Measurements from ENCODE around the gene SLC22A23.

The SLC22A23 gene

DNA sequence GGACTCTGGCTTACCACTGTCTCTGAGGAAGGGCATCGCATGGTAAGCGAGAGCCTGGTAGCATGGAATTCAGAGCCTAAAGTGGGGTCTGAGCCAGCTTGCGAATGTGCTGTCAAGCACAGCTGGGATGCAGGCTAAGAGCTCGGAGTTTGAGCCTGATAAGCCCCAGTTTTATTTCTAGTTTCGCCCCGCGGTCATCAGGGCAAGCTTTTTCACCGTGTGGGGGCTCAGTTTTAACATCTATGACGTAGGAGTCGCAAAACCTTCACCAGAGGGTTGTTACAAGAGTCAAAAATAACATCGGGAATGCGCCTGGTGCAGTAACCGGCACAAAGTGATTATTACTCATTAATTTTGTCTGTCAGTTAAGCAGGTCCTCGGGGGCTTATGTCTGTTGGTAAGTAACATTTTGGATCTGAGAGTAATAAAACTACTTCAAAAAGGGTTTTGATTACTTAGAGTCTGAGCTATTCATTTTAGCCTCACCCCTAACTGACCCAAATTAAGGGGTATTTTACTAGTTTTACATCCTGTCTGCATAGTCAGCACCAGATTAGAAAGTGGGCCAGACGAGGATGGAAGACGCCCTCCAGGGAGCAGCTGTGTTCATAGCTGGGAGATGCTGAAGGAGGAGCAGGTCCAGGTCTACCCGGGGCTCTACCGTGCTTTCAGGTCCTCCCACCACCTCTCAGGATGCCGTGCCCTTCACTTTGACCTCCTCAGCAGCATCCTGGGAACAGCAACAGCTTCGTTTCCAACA lies 29.7 kb downstream of the SLC22A23 start:
- Mint-ChIP-seq H3K9me3 (no peaks in the 10 kb centered on the region), H3K36me3 (no peaks in the 10 kb centered on the region), H3K4me3 (no peak overlapping the region), H3K27ac (no peak overlapping the region), H3K4me1 (no peaks in the 10 kb centered on the region), H3K27me3 (peaks cover 13% of the 10 kb centered on the region)
- no peak for DNase-seq
- CTCF ChIA-PET, result interaction anchor here (1.2 kb wide), 1 partner anchor 13 kb away, joined by 3 read pairs; no protein-coding TSS in a partner anchor

DNA sequence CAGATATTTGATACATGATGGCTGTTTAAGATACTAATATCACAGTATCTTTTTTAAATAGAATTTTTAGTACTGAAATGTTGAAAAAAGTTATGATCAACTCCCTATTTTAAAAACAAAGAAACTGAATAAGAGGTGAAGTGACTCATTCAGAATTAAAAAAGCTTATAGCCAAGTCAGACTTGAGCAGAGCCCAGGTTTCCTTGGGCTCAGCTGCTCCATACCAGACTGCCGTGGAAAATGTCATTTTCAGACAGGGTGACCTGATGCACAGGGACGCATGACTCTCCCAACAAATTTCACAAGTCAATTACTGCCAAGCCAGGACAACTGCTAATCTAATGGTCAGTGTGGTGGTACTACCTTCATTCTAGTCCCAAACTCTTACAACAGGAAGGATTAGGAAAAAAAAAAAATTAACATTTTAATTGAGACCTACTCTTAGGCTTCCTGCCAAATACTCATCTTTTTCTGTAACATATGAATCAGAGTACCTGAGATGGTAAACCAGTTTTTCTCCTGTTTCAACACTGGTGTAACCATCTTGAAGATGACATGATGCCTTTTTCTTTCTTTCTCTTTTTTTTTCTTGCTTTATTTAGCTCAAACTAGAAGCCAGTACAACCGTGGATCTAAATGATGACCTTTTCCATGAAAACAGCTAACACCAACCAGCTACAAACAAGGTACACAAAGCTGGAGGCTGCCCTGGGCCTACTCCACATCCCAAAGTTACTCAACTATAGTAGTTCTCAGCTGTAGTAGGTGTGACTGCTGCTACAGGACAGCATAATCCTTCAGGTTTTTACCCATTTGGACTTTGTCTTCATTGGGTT lies 30.5 kb downstream of the SLC22A23 start:
- Mint-ChIP-seq H3K4me3 (no peak overlapping the region), H3K4me1 (no peaks in the 10 kb centered on the region), H3K9me3 (no peaks in the 10 kb centered on the region), H3K27ac (no peak overlapping the region), H3K27me3 (peaks cover 13% of the 10 kb centered on the region), H3K36me3 (no peaks in the 10 kb centered on the region)
- DNase-seq, result no peak
- CTCF ChIA-PET, result no interaction called here

DNA sequence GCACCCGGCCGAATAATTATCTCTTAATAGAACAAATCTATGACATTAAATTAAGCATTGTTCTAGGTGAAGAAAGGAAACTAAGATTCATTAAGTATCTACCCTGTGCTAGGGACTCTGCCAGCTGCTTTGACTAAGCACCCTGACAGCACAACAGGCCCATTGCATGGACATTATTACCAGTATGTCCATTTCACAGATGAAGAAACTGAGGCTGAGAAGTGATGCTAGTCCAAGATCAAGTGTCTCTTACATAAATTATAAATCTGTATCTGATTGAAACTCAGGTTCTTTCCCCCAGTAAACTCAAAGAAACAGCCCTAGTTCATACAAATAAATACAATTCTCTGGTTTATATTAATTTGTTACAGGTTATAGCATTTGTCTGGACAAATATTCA lies 31.3 kb downstream of the SLC22A23 start:
- Mint-ChIP-seq H3K36me3 (no peaks in the 10 kb centered on the region), H3K4me1 (no peaks in the 10 kb centered on the region), H3K4me3 (no peak overlapping the region), H3K27me3 (peaks cover 13% of the 10 kb centered on the region), H3K9me3 (no peaks in the 10 kb centered on the region), H3K27ac (no peak overlapping the region)
- CTCF ChIA-PET, result no interaction called here
- DNase-seq, result no peak

DNA sequence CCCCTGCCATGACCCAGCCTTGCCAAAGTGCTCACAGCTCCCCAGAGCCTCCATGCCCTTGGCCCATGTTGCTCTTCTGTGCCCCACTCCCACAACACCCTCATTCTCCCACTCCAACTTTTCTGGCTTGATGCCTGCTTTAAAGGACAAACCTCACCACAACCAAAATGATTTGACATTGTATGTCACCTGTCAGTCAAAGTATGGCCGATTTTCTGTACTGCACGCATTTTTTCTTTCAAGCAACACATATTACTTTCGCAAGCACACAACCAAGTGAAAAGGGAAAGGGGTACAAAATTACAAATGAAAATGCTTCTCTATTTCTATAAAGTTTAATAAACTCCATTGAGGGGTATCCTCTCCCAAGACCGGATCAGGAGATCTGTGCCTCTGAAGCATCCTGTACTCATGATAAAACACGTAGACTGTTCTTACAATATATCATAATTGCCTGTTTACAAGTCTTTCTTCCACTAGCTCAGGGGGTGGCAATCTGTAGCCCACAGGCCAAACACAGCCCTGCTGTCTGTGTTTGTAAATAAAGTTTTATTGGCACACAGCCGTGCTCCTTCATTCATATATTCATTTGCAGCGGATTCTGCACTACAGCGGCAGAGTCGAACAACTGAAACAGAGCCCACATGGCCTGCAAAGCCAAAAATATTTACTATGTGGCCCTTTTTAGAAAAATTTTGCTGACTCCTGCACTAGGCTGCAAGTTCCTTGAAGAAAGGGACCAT lies 32.5 kb downstream of the SLC22A23 start:
- H3K27me3 Mint-ChIP-seq, result peaks cover 13% of the 10 kb centered on the region
- CTCF ChIA-PET, result no interaction called here
- no peak overlapping the region for H3K4me3 Mint-ChIP-seq
- H3K4me1 Mint-ChIP-seq, result no peaks in the 10 kb centered on the region
- H3K9me3 Mint-ChIP-seq, result no peaks in the 10 kb centered on the region
- H3K36me3 Mint-ChIP-seq, result no peaks in the 10 kb centered on the region
- no peak for DNase-seq
- H3K27ac Mint-ChIP-seq, result no peak overlapping the region

DNA sequence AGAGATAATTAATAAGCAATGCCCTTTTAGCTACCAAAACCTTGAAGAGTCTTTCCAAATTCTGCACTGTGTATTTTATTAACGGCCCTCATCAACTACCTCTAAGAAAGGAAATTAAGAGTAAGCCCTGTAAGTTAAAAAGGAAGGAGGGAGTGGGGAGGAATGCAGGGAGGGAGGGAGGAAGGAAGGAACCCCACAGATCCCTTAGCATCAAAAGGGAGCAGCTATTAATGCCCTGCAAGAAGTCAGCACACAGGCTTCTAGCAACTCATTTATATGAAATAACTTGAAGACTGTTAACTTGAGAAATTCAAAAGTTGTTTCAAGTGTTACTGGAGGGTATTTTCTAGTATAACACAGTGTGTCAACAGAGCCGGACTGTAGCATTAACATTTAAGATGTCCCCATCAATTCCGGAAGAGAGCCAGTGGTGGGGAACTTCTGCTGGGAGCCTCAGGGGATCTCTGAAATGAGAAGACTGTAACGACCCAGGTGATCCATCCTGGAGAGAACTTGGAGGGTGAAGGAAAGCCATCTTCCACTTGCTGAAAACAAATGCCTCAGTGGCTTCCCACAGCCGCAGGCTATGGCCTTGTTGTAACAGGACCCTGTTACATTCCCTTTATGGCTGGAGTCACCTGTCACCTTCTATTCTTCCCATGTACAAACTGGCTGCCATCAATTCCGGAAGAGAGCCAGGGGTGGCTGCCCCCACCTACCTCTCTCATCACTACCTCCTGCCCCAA lies 33.2 kb downstream of the SLC22A23 start:
- Mint-ChIP-seq H3K27ac (no peak overlapping the region), H3K4me1 (no peaks in the 10 kb centered on the region)

DNA sequence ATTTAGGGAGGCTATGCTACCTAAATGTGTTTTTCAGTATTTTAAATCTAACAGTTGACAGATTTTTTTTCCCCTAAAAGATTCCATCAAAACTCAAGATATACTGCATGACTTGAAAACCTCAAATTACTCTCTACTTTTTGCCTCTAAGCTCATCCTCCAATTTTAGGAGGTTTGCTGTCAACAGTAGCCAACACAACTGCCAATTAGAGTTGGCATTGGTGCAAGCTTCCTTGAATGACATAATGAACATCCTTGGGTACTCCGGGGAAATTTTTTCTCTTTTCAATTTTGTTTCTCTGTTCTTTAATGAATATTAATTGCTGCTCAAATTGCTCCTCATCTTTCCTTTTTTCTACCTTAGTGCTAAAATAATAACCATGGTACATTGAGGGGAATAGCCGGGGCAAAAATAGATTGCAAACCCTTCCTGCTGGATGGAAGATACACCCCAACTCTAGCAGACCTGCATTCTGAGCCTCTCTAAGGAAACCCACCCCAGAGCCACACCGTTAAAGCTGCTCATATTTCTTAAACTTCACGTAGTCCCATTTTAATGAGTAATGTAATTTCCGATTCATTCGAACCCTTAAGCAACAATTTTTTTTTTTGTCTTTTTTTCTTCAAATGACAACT lies 34.3 kb downstream of the SLC22A23 start:
- DNase-seq, result no peak

More for the DNA sequence above, 33.2 kb downstream of the SLC22A23 start:
- CTCF ChIA-PET, result no interaction called here
- Mint-ChIP-seq H3K9me3 (no peaks in the 10 kb centered on the region), H3K4me3 (no peak overlapping the region), H3K36me3 (no peaks in the 10 kb centered on the region), H3K27me3 (peaks cover 13% of the 10 kb centered on the region)
- no peak for DNase-seq

DNA sequence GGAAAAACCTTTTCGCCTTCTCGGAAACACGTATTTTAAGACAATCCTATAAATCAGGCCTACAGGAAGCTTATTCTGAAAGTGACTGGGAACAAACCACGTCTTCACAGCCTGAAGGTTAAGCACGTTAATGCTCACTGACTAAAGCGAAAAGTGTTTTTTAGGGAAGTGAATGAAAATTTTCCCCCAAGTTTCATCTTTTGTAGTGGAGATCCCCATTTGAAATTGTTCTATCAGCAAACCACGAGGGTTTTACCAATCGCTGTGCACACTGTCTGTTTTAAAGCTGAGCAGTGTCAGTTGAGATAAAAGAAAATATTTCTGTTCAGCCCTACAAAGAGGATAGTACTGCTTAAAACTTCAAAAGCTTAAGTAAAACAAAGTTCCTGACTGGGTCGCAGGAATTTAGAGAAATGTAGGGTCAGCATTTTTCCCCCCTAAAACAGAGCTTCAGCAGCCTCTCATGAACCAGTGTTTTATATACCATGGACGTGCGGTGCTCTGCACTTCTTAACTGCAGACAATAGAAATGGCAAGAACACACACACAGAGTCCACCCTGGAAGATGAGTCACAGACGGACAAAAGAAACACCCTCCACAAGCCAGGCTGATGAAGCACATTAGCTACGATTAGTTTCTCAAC lies 34.9 kb downstream of the SLC22A23 start:
- Mint-ChIP-seq H3K4me3 (no peak overlapping the region), H3K9me3 (no peaks in the 10 kb centered on the region), H3K27ac (no peak overlapping the region), H3K36me3 (no peaks in the 10 kb centered on the region), H3K27me3 (peaks cover 13% of the 10 kb centered on the region), H3K4me1 (no peaks in the 10 kb centered on the region)
- DNase-seq, result no peak
- CTCF ChIA-PET, result no interaction called here

More for the DNA sequence above, 34.3 kb downstream of the SLC22A23 start:
- CTCF ChIA-PET, result no interaction called here
- peaks cover 13% of the 10 kb centered on the region for H3K27me3 Mint-ChIP-seq
- no peak overlapping the region for H3K27ac Mint-ChIP-seq
- H3K4me1 Mint-ChIP-seq, result no peaks in the 10 kb centered on the region
- H3K36me3 Mint-ChIP-seq, result no peaks in the 10 kb centered on the region
- H3K9me3 Mint-ChIP-seq, result no peaks in the 10 kb centered on the region
- no peak overlapping the region for H3K4me3 Mint-ChIP-seq

DNA sequence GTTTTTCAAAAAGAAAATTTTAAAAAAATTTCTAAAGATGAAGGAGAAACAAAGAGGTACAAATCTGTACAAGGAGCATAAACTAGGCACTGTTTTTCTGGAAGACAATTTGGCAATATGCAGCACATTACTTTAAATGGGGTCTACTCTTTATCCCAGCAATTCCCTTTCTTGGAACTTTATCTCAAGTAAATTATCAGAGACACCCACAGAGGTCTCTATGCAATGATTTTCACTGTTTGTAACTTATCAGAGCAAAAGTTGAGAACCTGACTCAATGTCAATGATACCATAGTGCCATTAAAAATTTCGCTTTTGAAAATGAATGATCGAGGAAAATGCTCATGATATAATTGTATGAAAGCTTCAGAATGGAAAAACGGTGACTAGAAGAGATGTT lies 35.7 kb downstream of the SLC22A23 start:
- H3K27ac Mint-ChIP-seq, result no peak overlapping the region
- no peaks in the 10 kb centered on the region for H3K36me3 Mint-ChIP-seq
- CTCF ChIA-PET, result no interaction called here
- no peak overlapping the region for H3K4me3 Mint-ChIP-seq
- no peaks in the 10 kb centered on the region for H3K9me3 Mint-ChIP-seq
- H3K27me3 Mint-ChIP-seq, result peaks cover 13% of the 10 kb centered on the region
- H3K4me1 Mint-ChIP-seq, result no peaks in the 10 kb centered on the region
- no peak for DNase-seq

DNA sequence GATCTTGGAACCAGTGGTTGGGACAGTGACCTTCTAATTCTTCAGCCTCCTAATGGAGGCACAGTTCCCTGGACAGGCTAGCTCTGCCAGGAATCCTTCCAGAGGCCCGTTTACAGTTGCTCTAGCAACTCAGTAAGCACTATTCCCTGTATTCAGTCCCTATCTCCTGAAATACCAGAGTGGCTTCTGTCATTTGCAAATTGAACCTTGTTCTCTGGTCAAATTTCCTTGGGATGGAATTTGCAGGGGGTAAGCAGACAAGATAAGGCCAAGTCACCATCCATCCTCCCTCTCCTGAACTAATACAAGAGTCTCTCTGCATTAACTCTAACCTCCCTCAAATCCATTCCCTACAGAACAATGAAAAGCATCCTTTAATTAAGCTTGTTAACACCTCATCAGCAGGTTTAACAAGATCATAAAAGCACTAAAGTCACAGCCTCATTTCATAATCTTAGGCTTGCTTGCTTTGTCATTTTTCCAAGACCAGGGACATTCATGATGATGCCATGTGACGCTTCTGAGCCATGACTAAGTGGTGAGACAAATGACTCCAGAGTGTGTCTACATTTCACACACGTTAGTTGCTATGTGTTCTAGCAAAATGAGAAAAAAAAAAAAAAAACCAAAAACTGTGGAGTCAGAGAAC lies 37.1 kb downstream of the SLC22A23 start:
- Mint-ChIP-seq H3K9me3 (no peaks in the 10 kb centered on the region), H3K4me1 (peaks cover 5% of the 10 kb centered on the region), H3K27ac (no peak overlapping the region), H3K27me3 (peaks cover 13% of the 10 kb centered on the region), H3K36me3 (no peaks in the 10 kb centered on the region), H3K4me3 (no peak overlapping the region)
- no peak for DNase-seq
- CTCF ChIA-PET, result no interaction called here

DNA sequence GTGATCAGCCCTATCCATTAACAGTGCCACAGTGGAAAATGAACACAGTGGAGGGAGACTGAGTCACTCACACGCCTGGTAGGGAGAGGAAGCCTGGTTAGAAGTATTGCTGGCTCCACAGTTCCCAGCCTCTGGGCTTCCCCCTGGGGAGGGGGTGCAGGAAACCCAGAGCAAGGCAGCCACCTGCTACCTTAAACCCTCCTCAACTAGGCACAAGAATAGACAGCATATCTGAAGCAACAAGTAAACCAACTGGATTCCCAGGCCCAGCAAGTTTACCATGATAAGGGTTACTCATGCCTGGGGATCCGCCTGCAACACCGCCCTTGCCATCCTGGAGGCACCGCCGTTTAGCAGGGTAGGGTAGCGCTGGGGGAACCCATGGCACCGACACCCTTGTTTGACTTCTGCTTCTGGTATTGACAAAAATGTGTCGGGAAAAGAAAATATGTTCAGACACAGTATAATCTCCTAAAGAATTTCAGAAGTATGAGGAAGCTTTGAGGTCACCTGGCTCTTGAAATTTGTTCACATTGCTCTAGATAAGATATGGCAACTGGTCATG lies 38.3 kb downstream of the SLC22A23 start:
- Mint-ChIP-seq H3K4me3 (no peak overlapping the region), H3K4me1 (peaks cover 10% of the 10 kb centered on the region), H3K9me3 (no peaks in the 10 kb centered on the region), H3K27me3 (peaks cover 8% of the 10 kb centered on the region), H3K27ac (no peak overlapping the region), H3K36me3 (no peaks in the 10 kb centered on the region)
- CTCF ChIA-PET, result no interaction called here
- DNase-seq, result no peak

DNA sequence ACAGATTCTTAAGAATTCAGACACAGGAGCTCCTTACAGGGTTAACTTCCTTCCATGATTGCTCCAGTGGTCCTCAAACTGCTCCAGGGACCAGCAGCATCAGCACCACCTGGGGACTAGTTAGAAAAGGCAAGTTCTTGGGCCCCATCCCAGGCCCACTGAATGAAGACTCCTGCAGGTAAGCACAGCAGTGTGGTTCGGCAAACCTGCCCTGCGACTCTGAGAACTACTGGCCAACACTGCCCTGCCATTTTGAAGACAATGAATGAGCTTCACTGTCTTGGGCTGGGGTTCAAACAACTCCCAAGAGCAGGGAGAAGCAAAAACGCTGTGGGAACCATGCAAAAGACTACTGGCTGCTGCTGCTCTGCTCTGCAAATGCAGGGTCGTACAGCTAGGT lies 39.4 kb downstream of the SLC22A23 start:
- no peak overlapping the region for H3K4me3 Mint-ChIP-seq
- H3K36me3 Mint-ChIP-seq, result no peaks in the 10 kb centered on the region
- no peak overlapping the region for H3K27ac Mint-ChIP-seq
- no peaks in the 10 kb centered on the region for H3K27me3 Mint-ChIP-seq
- H3K9me3 Mint-ChIP-seq, result no peaks in the 10 kb centered on the region
- peaks cover 10% of the 10 kb centered on the region for H3K4me1 Mint-ChIP-seq
- no peak for DNase-seq
- CTCF ChIA-PET, result no interaction called here

DNA sequence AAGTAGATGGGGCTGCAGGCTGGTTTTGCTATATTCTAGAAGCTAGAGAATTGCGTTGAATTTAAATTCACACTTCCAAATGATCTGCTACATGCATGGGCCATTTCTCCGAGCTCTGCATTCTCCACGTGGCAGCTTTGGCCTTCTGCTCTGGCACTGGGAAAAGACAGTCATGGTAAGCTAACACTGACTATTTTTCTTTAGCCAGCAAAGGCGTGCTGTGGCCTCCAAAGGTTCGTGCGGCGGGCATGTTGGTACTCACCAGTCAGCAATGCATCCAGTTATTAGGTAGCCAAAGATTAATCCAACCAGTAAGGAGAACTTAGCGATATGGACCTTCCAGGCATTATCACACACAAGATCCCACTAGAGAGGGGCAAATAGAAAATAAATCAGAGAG lies 41.4 kb downstream of the SLC22A23 start:
- H3K4me1 Mint-ChIP-seq, result peaks cover 13% of the 10 kb centered on the region
- H3K36me3 Mint-ChIP-seq, result no peaks in the 10 kb centered on the region
- H3K9me3 Mint-ChIP-seq, result no peaks in the 10 kb centered on the region
- no peak overlapping the region for H3K27ac Mint-ChIP-seq
- CTCF ChIA-PET, result interaction anchor here (1.0 kb wide), 1 partner anchor 37 kb away, joined by 3 read pairs; no protein-coding TSS in a partner anchor
- no peak for DNase-seq
- no peak overlapping the region for H3K4me3 Mint-ChIP-seq
- H3K27me3 Mint-ChIP-seq, result no peaks in the 10 kb centered on the region

DNA sequence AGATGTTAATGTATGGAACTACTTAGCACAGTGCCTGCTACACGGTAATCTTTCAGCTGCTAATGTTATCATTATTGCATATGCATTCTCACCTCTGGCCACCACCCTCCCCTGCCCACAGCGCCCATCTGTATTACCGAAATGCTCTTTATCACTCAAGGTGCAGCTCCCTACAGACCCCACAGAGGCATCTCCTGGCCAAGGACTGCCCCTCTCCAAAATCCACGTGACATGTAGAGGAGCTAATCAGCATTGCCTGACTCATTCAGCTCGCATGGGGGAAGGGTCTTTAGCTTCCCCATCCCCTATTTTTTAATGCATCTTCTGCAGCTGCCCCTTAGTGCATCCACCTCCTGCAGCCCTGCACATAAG lies 41.8 kb downstream of the SLC22A23 start:
- no peak overlapping the region for H3K27ac Mint-ChIP-seq

More for the DNA sequence above, 41.8 kb downstream of the SLC22A23 start:
- Mint-ChIP-seq H3K9me3 (no peaks in the 10 kb centered on the region), H3K27me3 (no peaks in the 10 kb centered on the region), H3K36me3 (no peaks in the 10 kb centered on the region), H3K4me3 (no peak overlapping the region), H3K4me1 (peaks cover 13% of the 10 kb centered on the region)
- CTCF ChIA-PET, result interaction anchor here (0.6 to 1.0 kb wide), 3 partner anchors 38 to 1792 kb away, joined by 3 read pairs; no protein-coding TSS in a partner anchor
- DNase-seq, result no peak
